SH-SY5Y (cell line): ENCODE results near the gene EDEM2.

Source experiments
- GATA2 ChIP-seq: IDR thresholded peaks from 2 replicates; pipeline ENCODE4 v1.6.1; 2011; ENCODE audit warnings: mild to moderate bottlenecking, low read depth, low read length
- GATA3 ChIP-seq: IDR thresholded peaks from 2 replicates; pipeline ENCODE4 v1.6.1; 2011; ENCODE audit warnings: low read depth, mild to moderate bottlenecking, low read length, moderate library complexity

The EDEM2 gene

GRCh38 chr20:35172434-35172806, 25.3 kb upstream of the EDEM2 start:
- TF ChIP-seq GATA3: no peak
- no peak for TF ChIP-seq GATA2

- no peak for TF ChIP-seq GATA3
- peak; percentile 44; the same call in 1 of the 2 replicates for TF ChIP-seq GATA2
These were observed 24.8 kb upstream of the EDEM2 start, which contains the start of gene PROCR for GRCh38 chr20:35171753-35172433. TSS of gene PROCR (plus strand) at chr20:35172072. CDS start at chr20:35172155, 83 bp downstream.

- TF ChIP-seq GATA2: no peak
These were observed 24.3 kb upstream of the EDEM2 start for GRCh38 chr20:35171438-35171752.

GRCh38 chr20:35167787-35168186, 20.7 kb upstream of the EDEM2 start:
- TF ChIP-seq GATA2 (no peak), GATA3 (no peak)

- TF ChIP-seq GATA3 (no peak), GATA2 (no peak)
These were observed 19.2 kb upstream of the EDEM2 start for GRCh38 chr20:35166242-35166830.

- no peak for TF ChIP-seq GATA3
- no peak for TF ChIP-seq GATA2
These were observed 18.4 kb upstream of the EDEM2 start for GRCh38 chr20:35165221-35166185.

- TF ChIP-seq GATA3: no peak
- TF ChIP-seq GATA2: no peak
These were observed 9.8 kb upstream of the EDEM2 start for GRCh38 chr20:35156978-35157377.

- no peak for TF ChIP-seq GATA2
- no peak for TF ChIP-seq GATA3
These were observed 8.8 kb upstream of the EDEM2 start for GRCh38 chr20:35155936-35156335.

GRCh38 chr20:35151736-35152135, 4.6 kb upstream of the EDEM2 start:
- TF ChIP-seq GATA3 (no peak), GATA2 (no peak)

- TF ChIP-seq GATA3 (no peak), GATA2 (no peak)
These were observed 3.9 kb upstream of the EDEM2 start for GRCh38 chr20:35150846-35151579.

- TF ChIP-seq GATA3: no peak
- no peak for TF ChIP-seq GATA2
These were observed 727 bp downstream of the EDEM2 start for GRCh38 chr20:35146299-35146919.

GRCh38 chr20:35145141-35145564, 2.0 kb downstream of the EDEM2 start:
- TF ChIP-seq GATA2 (no peak), GATA3 (0 out of 2 replicates have a peak, but pooled peaks have one; percentile 22)

GRCh38 chr20:35144694-35145093, 2.4 kb downstream of the EDEM2 start:
- TF ChIP-seq GATA2 (no peak), GATA3 (no peak)
